Measurements from ENCODE around the gene CARD14.
"Not testable (repeated sequence)": the region's sequence is repeated elsewhere in the genome, so short reads cannot be mapped to it uniquely, and the experiment has no call there.

The CARD14 gene

GRCh38 chr17:80147035-80147822 is 22.6 kb upstream of the CARD14 start, which contains the start of gene EIF4A3:
Gene EIF4A3 (minus strand): TSS chr17:80147128. CDS start chr17:80146961, 167 bp downstream.
- peak; percentile 98 for DNase-seq (ENCODE audit: low read depth, low spot score)

DNA sequence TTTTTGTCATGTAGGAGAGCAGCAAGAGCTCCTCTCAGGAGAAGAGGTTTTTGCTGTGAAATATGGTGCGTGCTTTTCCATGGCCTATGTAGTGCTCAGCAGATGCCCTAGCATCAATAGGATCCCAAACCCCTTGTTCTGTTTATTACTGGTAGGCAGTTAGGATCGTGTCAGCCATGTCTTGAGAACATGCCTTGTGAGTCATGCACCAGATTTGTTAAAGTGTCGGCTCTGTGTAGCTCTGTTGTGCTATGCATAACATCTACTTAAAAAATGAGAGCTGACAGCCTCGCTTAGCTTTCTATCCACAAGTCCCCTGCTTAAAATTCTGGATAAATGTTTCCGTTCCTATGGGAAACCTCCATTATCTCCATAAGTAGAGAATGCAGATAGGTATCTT is 18.5 kb upstream of the CARD14 start:
- no peak for DNase-seq (ENCODE audit: low read depth, low spot score)

DNA sequence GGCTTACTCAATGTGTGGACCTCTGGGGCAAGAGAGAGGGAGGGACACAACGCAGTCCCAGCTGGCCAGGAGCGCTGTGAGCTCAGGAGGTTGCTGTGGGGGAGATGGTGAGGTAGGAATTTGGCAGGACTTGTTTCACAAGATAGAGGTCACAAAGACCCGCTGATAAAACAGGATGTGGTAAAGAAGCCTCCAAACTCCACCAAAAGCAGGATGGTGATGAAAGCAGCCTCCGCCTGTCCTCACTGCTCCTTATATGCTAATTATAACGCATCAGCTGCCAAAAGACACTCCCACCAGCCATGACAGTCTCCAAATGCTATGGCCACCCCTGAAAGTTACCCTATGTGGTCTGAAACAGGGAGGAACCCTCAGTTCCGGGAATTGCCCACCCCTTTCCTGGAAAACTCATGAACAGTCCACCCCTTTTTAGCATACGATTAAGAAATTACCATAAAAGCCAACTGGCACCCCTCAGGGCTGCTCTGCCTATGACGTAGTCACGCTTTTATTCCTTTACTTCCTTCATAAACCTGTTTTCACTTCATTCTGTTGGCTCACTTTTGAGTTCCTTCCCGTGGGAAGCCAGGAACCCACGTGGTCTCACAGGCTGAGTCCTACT is 17.6 kb upstream of the CARD14 start:
- DNase-seq (ENCODE audit: low read depth, low spot score): no peak

GRCh38 chr17:80153004-80153403 is 16.8 kb upstream of the CARD14 start:
- DNase-seq (ENCODE audit: low read depth, low spot score): no peak

- DNase-seq (ENCODE audit: low read depth, low spot score): no peak
These were observed 15.7 kb upstream of the CARD14 start for GRCh38 chr17:80154166-80154565.

GRCh38 chr17:80155600-80155999 is 14.2 kb upstream of the CARD14 start:
- DNase-seq (ENCODE audit: low read depth, low spot score): not testable (repeated sequence)

- no peak for DNase-seq (ENCODE audit: low read depth, low spot score)
These were observed 11.0 kb upstream of the CARD14 start for GRCh38 chr17:80158846-80159245.

DNA sequence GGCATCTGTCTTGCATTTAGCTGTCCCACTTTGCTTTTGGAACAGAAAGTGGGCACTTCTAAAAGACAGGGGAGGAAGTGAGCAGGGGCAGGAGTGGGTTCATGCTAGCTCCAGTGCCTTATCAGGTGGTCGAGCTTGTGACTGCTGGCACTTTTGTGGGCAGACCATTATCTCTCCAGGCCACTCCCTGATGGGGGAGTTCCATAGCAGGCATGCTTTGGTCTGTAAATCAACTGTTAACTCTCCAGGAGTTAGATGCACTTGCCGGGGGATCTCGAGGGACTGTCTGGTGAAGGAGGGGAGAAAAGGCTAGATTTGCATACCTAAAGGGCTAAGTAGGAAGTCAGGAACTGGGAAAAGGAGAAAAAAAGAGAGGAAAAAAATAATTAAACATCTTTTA is 9.3 kb upstream of the CARD14 start:
- no peak for DNase-seq (ENCODE audit: low read depth, low spot score)

GRCh38 chr17:80163336-80163735 is 6.5 kb upstream of the CARD14 start:
- no peak for DNase-seq (ENCODE audit: low read depth, low spot score)

- DNase-seq (ENCODE audit: low read depth, low spot score): no peak
These were observed 5.6 kb upstream of the CARD14 start for GRCh38 chr17:80164185-80164584.

GRCh38 chr17:80166446-80166845 is 3.4 kb upstream of the CARD14 start:
- DNase-seq (ENCODE audit: low read depth, low spot score): no peak

- DNase-seq (ENCODE audit: low read depth, low spot score): no peak
These were observed 1.5 kb upstream of the CARD14 start for GRCh38 chr17:80168371-80168770.

DNA sequence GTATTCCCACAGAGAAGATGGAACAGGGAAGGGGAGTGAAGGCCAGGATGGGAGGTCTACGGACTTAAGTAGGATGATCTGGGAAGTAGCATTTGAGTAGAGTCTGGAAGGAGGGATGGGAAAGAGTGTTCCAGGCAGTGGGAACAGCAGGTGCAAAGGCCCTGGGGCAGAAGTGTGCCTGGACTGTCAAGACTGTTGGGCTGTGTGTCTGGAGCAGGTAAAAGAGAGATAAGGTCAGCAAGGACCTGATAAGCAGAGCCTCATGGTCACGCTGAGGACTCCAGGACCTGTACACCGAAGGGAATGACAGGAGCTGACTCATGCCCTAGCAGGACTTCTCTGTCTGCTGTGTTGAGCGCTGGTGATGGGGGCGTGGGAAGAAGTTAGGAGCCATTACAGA is 723 bp upstream of the CARD14 start:
- no peak for DNase-seq (ENCODE audit: low read depth, low spot score)

GRCh38 chr17:80171681-80172080 is 1.9 kb downstream of the CARD14 start:
- DNase-seq (ENCODE audit: low read depth, low spot score): no peak

- DNase-seq (ENCODE audit: low read depth, low spot score): no peak
These were observed 3.3 kb downstream of the CARD14 start for GRCh38 chr17:80173126-80173525.

DNA sequence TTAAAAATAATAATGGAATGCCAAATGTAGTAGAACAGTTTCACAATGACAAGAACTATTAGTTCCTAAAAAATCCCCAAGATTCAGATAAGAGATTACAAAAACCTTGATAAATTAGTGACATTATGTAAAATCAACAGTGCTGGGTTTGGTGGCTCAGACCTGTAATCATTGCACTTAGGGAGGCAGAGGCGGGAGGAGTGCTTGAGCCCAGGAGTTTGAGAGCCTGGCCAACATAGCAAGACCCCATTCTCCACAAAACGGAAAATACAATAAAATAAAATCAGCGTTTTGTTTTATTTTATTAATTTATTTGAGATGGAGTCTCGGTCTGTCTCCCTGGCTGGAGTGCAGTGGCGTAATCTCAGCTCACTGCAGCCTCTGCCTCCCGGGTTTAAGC is 4.1 kb downstream of the CARD14 start:
- DNase-seq (ENCODE audit: low read depth, low spot score): no peak

DNA sequence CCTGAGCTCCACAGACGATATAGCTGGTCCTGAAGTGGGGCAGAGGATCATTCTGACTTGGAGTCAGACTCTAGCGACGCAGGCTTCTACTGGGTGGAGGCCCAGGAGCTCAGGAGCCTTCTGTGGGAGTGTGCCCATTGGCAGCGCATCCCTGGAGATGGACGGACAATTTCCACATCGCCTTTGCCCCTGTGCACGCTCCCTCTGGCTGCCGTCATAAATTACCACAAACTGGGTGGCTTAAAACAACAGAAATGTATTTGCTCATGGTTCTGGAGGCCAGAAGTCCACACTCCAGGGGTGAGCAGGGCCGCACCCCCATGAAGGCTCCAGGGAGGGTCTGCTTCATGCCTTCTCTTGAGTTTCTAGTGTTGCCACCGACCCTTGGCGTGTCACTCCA is 6.9 kb downstream of the CARD14 start:
- DNase-seq (ENCODE audit: low read depth, low spot score): no peak

GRCh38 chr17:80177986-80178595 is 8.3 kb downstream of the CARD14 start:
- DNase-seq (ENCODE audit: low read depth, low spot score): no peak

- no peak for DNase-seq (ENCODE audit: low read depth, low spot score)
These were observed 10.4 kb downstream of the CARD14 start for GRCh38 chr17:80180192-80180591.

DNA sequence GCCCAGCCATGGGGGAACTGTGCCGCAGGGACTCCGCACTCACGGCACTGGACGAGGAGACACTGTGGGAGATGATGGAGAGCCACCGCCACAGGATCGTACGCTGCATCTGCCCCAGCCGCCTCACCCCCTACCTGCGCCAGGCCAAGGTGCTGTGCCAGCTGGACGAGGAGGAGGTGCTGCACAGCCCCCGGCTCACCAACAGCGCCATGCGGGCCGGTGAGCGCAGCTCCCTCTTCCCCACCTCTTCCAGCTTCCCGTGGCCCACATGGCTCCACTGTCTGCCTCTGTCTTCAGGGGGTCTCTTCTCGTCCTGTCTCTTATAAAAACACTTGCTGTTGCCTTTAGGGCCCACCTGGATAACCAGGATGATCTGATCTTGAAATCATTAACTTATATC is 11.6 kb downstream of the CARD14 start:
- DNase-seq (ENCODE audit: low read depth, low spot score): no peak

- DNase-seq (ENCODE audit: low read depth, low spot score): no peak
These were observed 12.5 kb downstream of the CARD14 start for GRCh38 chr17:80182118-80182844.

DNA sequence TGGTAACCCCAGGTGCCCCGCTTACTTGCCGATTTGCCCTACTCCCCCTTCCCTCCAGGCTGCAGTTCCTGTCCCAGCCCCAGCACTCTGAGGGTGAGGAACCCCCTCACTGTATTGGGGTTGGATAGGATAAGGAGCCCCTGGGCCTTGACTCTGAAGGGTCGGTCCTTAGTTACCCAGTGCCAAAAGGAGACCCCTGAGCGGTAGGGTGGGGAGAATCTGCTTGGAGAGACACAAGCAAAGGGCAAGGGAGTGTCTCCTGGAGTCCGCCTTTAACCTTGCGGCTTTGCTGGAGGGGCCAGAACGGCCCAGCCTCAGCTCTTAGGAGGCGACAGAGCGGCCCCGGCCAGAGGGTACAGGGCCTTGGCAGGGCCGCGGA is 13.0 kb downstream of the CARD14 start:
- no peak for DNase-seq (ENCODE audit: low read depth, low spot score)

Measured in brain pericyte (primary cell).